H1 (cell line): Measurements from ENCODE around the gene CARM1. TPM values are rescaled to one million over a fixed set of nuclear protein-coding genes. Genes with fewer than 3 reads are reported as not detected.

Experiments
- CTCF ChIA-PET: fragments of 300-600 bp; sonication (Branson Sonifier 250); formaldehyde crosslinking; loops from one replicate; lab custom pipeline; 2021; ENCODE audit not compliant: partially characterized antibody; lab: Charles Lee
- POLR2A ChIA-PET: fragments of 300-600 bp; sonication (Branson Sonifier 250); formaldehyde crosslinking; loops from one replicate; lab custom pipeline; 2021; ENCODE audit warnings: inconsistent platforms; ENCODE audit not compliant: partially characterized antibody; lab: Charles Lee
- DNase-seq, 2 experiments: peaks; one replicate each; pipeline versions ENCODE4 v3.0.0 to v3.0.0-alpha.2; 2010 to 2022; ENCODE audit warnings: low spot score in 2 of 2, low read depth in 1 of 2, mixed read lengths in 1 of 2
- FAIRE-seq: peaks from 2 replicates; lab custom pipeline; 2011; peaks lifted over from hg19 to GRCh38; lab: Jason Lieb, UNC
- H2AFZ ChIP-seq: 2 replicates; pipeline ENCODE4 v1.8.1; 2012; ENCODE audit warnings: low read length, inconsistent platforms
- H2AK5ac ChIP-seq: 2 replicates; pipeline ENCODE4 v1.6.1; 2013; ENCODE audit warnings: low read depth, low read length
- H2BK120ac ChIP-seq: replicated peaks from 2 replicates; pipeline ENCODE3; 2013; ENCODE audit warnings: low read depth, low read length, inconsistent platforms
- H2BK12ac ChIP-seq: 2 replicates; pipeline ENCODE4 v1.6.1; 2013; ENCODE audit warnings: low read depth, low read length
- H2BK15ac ChIP-seq: 2 replicates; pipeline ENCODE4 v1.6.1; 2013; ENCODE audit warnings: low read length
- H2BK20ac ChIP-seq: 2 replicates; pipeline ENCODE4 v1.6.1; 2013; ENCODE audit warnings: low read length
- H2BK5ac ChIP-seq: 2 replicates; pipeline ENCODE4 v1.6.1; 2013; ENCODE audit warnings: low read depth, low read length
- H3K14ac ChIP-seq: 2 replicates; pipeline ENCODE4 v1.6.1; 2013; ENCODE audit warnings: inconsistent platforms; ENCODE audit not compliant: insufficient read length
- H3K18ac ChIP-seq: 2 replicates; pipeline ENCODE4 v1.6.1; 2013; ENCODE audit warnings: low read length; ENCODE audit errors: extremely low read depth
- H3K23ac ChIP-seq: 2 replicates; pipeline ENCODE4 v1.6.1; 2013; ENCODE audit warnings: inconsistent platforms; ENCODE audit not compliant: insufficient read length
- H3K23me2 ChIP-seq: 2 replicates; pipeline ENCODE4 v1.6.1; 2013; ENCODE audit warnings: low read depth, low read length
- H3K27ac ChIP-seq: 2 replicates; pipeline ENCODE4 v1.6.1; 2011; ENCODE audit warnings: low read depth, low read length, inconsistent platforms
- H3K27me3 ChIP-seq, 4 experiments: replicated peaks in 1 of 4; 1 replicate in 1 of 4; 2 replicates in 3 of 4; pipeline versions ENCODE4 v1.6.1 to v1.8.1; 2011 to 2013; ENCODE audit warnings: low read length in 3 of 4, mild to moderate bottlenecking in 3 of 4, inconsistent platforms in 2 of 4, mixed read lengths in 2 of 4, moderate library complexity in 1 of 4; ENCODE audit not compliant: control insufficient read depth in 3 of 4, insufficient read depth in 3 of 4; ENCODE audit errors: extremely low read depth in 1 of 4
- H3K36me3 ChIP-seq, 4 experiments: 2 replicates each; pipeline versions ENCODE4 v1.6.1 to v1.8.1; 2011 to 2013; ENCODE audit warnings: mild to moderate bottlenecking in 4 of 4, low read length in 3 of 4, moderate library complexity in 2 of 4, control low read depth in 1 of 4, inconsistent platforms in 1 of 4; ENCODE audit not compliant: insufficient read depth in 4 of 4, control insufficient read depth in 2 of 4
- H3K4ac ChIP-seq: replicated peaks from 2 replicates; pipeline ENCODE3; 2013; ENCODE audit warnings: low read length, low read depth, mixed read lengths, inconsistent platforms; ENCODE audit not compliant: insufficient read length
- H3K4me1 ChIP-seq, 4 experiments: replicated peaks in 1 of 4; 1 replicate in 1 of 4; 2 replicates in 3 of 4; pipeline versions ENCODE4 v1.6.1 to v1.8.1; 2011 to 2013; ENCODE audit warnings: low read length in 3 of 4, inconsistent platforms in 2 of 4, mixed read lengths in 1 of 4; ENCODE audit not compliant: insufficient read depth in 4 of 4, control insufficient read depth in 3 of 4
- H3K4me2 ChIP-seq, 2 experiments: 2 replicates each; pipeline versions ENCODE4 v1.6.1 to v1.8.1; 2011 to 2013; ENCODE audit warnings: low read depth in 2 of 2, low read length in 2 of 2, control low read depth in 1 of 2, inconsistent platforms in 1 of 2, mild to moderate bottlenecking in 1 of 2; ENCODE audit not compliant: insufficient read depth in 1 of 2
- H3K4me3 ChIP-seq, 4 experiments: fragments of 200-600, 300-600 bp in 1 of 4; sonication (generic), shearing (Covaris generic), sonication (Bioruptor Twin) in 1 of 4; 2 replicates each; pipeline versions ENCODE4 v1.5.1 to v1.8.1; 2011 to 2016; ENCODE audit warnings: low read length in 4 of 4, low read depth in 3 of 4, control low read depth in 2 of 4, inconsistent platforms in 2 of 4, mild to moderate bottlenecking in 2 of 4, mixed read lengths in 1 of 4, moderate library complexity in 1 of 4; ENCODE audit not compliant: insufficient read depth in 2 of 4; ENCODE audit errors: extremely low read depth in 1 of 4
- H3K56ac ChIP-seq: replicated peaks from 2 replicates; pipeline ENCODE3; 2013; ENCODE audit warnings: low read depth, mild to moderate bottlenecking, mixed read lengths, low read length, inconsistent platforms; ENCODE audit not compliant: insufficient read length
- H3K79me1 ChIP-seq: 2 replicates; pipeline ENCODE4 v1.6.1; 2013; ENCODE audit warnings: low read depth, low read length, control low read depth
- H3K79me2 ChIP-seq, 2 experiments: 2 replicates each; pipeline versions ENCODE4 v1.6.1 to v1.8.1; 2012 to 2013; ENCODE audit warnings: low read length in 2 of 2, mild to moderate bottlenecking in 2 of 2, inconsistent platforms in 1 of 2; ENCODE audit not compliant: insufficient read depth in 2 of 2, control insufficient read depth in 1 of 2
- H3K9ac ChIP-seq, 4 experiments: replicated peaks in 1 of 4; 1 replicate in 1 of 4; 2 replicates in 3 of 4; pipeline versions ENCODE4 v1.6.1 to v1.8.1; 2011 to 2013; ENCODE audit warnings: low read depth in 3 of 4, low read length in 3 of 4, control low read depth in 2 of 4, mild to moderate bottlenecking in 2 of 4, moderate library complexity in 2 of 4, inconsistent platforms in 1 of 4; ENCODE audit errors: extremely low read depth in 1 of 4
- H3K9me3 ChIP-seq, 2 experiments: 2 replicates each; pipeline versions ENCODE4 v1.6.1 to v1.8.1; 2012 to 2013; ENCODE audit warnings: mild to moderate bottlenecking in 2 of 2, moderate library complexity in 2 of 2, control low read depth in 1 of 2, inconsistent platforms in 1 of 2, low read depth in 1 of 2, low read length in 1 of 2, mixed read lengths in 1 of 2; ENCODE audit not compliant: insufficient read depth in 2 of 2
- H4K20me1 ChIP-seq, 2 experiments: replicated peaks in 1 of 2; 2 replicates each; pipeline versions ENCODE3 to v1.8.1; 2011 to 2013; ENCODE audit warnings: inconsistent platforms in 2 of 2, low read length in 2 of 2, mild to moderate bottlenecking in 1 of 2; ENCODE audit not compliant: insufficient read depth in 2 of 2, control insufficient read depth in 1 of 2
- H4K5ac ChIP-seq: 2 replicates; pipeline ENCODE4 v1.6.1; 2013; ENCODE audit warnings: low read length, low read depth, mixed read lengths, inconsistent platforms; ENCODE audit not compliant: insufficient read length
- H4K8ac ChIP-seq: 2 replicates; pipeline ENCODE4 v1.8.0; 2013; ENCODE audit warnings: mild to moderate bottlenecking, moderate library complexity, low read length, inconsistent platforms; ENCODE audit not compliant: insufficient read depth; ENCODE audit errors: extremely low read depth
- H4K91ac ChIP-seq: replicated peaks from 2 replicates; pipeline ENCODE3; 2013; ENCODE audit warnings: low read length, mixed read lengths, inconsistent platforms; ENCODE audit not compliant: insufficient read length
- ASH2L ChIP-seq: fragments of 200-600, 300-600 bp; sonication (generic); IDR thresholded peaks from one replicate; pipeline ENCODE4 v1.7.1; 2017; ENCODE audit warnings: low read length
- BCL11A ChIP-seq, 2 experiments: IDR thresholded peaks; one replicate each; pipeline ENCODE4 v1.6.1; 2011; ENCODE audit warnings: low read depth in 2 of 2, low read length in 2 of 2, mild to moderate bottlenecking in 2 of 2
- BRCA1 ChIP-seq: IDR thresholded peaks from 2 replicates; pipeline ENCODE4 v1.6.1; 2012; ENCODE audit warnings: low read depth, low read length, improper control_type of control experiment
- JUN ChIP-seq: IDR thresholded peaks from 2 replicates; pipeline ENCODE4 v1.6.1; 2011; ENCODE audit warnings: low read depth, mild to moderate bottlenecking, improper control_type of control experiment, low read length
- RBBP5 ChIP-seq: IDR thresholded peaks from 2 replicates; pipeline ENCODE4 v1.7.1; 2012; ENCODE audit warnings: low read depth, mild to moderate bottlenecking, inconsistent platforms, low read length, moderate library complexity, borderline replicate concordance
- SIRT6 ChIP-seq: IDR thresholded peaks from one replicate; pipeline ENCODE4 v1.7.1; 2012; ENCODE audit warnings: low read length, inconsistent platforms
- TAF1 ChIP-seq: IDR thresholded peaks from 2 replicates; pipeline ENCODE4 v1.6.1; 2011; ENCODE audit warnings: mild to moderate bottlenecking, low read depth, low read length
- WGBS, 2 experiments: shearing (Covaris generic) in 1 of 2; methylation state at CpG; one replicate each; pipeline versions ENCODE4 v1.1.6 to v1.1.7; 2013 to 2015; ENCODE audit warnings: low lambda C conversion rate in 2 of 2, mixed read lengths in 2 of 2, inconsistent platforms in 1 of 2, low coverage in 1 of 2, missing lambda C conversion rate in 1 of 2; ENCODE audit not compliant: insufficient replicate concordance in 2 of 2, insufficient coverage in 1 of 2, insufficient read length in 1 of 2; ENCODE audit errors: extremely low coverage in 1 of 2, missing lambda C conversion rate in 1 of 2; 5-methylcytosine and 5-hydroxymethylcytosine counted together
- polyA plus RNA-seq, 7 experiments: library from polyadenylated mRNA; depleted of rRNA in 3 of 7; stranded (reverse) in 5 of 7; unstranded in 2 of 7; fragments of >200 nt in 5 of 7; fragments of 200-250 nt in 2 of 7; gene quantifications; 1 replicate in 5 of 7; 2 replicates in 1 of 7; 4 replicates in 1 of 7; pipeline versions ENCODE4 v1.2.1 to v1.2.3, GENCODE V29; 2011 to 2013; ENCODE audit warnings: missing spikeins in 2 of 7, mixed read lengths in 2 of 7
- total RNA-seq: library from RNA; stranded (reverse); fragmentation: NEBNext Ultra II Directional; extraction: Animal tissue kit (Norgen Biotek cat#: 25700); gene quantifications from 2 replicates; pipeline ENCODE4 v1.2.1, GENCODE V29; 2021

The CARM1 gene
- total and polyA plus RNA-seq, 2 of the 8 experiments (the other 6 are each of a cell fraction or from before 2014, with no cell fraction given), result 134 to 164 TPM

GRCh38 chr19:10892256-10892655 lies 20.9 kb downstream of the CARM1 start:
- H3K23ac ChIP-seq, result no peak overlapping the region
- ChIA-PET CTCF (interaction anchor here (0.8 to 5.4 kb wide), 4 partner anchors 10 to 35 kb away, joined by 3 to 29 read pairs (median 4); no protein-coding TSS in a partner anchor), POLR2A (interaction anchor here (0.8 to 6.8 kb wide), 4 partner anchors 13 to 28 kb away, joined by 3 to 72 read pairs (median 4); no protein-coding TSS in a partner anchor)
- H4K5ac ChIP-seq, result no peak overlapping the region
- H2BK15ac ChIP-seq, result no peak overlapping the region
- peak overlapping the region in 1 of 2 experiments; percentile 15; a peak in 1 of 4 replicates for H3K4me2 ChIP-seq
- H3K4me3 ChIP-seq, result no peak overlapping the region
- H2BK120ac ChIP-seq, result no peak overlapping the region
- H2AFZ ChIP-seq, result no peak overlapping the region
- H3K4ac ChIP-seq, result no peak overlapping the region
- peaks cover 2 to 24% of the 10 kb centered on the region in 2 experiments for H4K20me1 ChIP-seq
- 90% methylated on average over 13 of the region's 13 CpGs; no CpG with 5 or more reads in 1 of the 2 experiments for WGBS, 2 experiments
- H3K18ac ChIP-seq, result peak overlapping the region; percentile 29; the same call in 1 of the 2 replicates
- H3K14ac ChIP-seq, result no peak overlapping the region
- no peak overlapping the region for H2AK5ac ChIP-seq
- FAIRE-seq, result no peak
- no peaks in the 10 kb centered on the region for H3K27me3 ChIP-seq
- peaks cover 0 to 74% of the 10 kb centered on the region in 2 experiments; a peak in 2 of 4 replicates for H3K79me2 ChIP-seq
- no peak for DNase-seq
- H3K9ac ChIP-seq, result no peak overlapping the region
- H3K36me3 ChIP-seq, result no peaks in the 10 kb centered on the region
- H3K56ac ChIP-seq, result no peak overlapping the region
- no peak overlapping the region for H2BK20ac ChIP-seq
- H2BK12ac ChIP-seq, result no peak overlapping the region
- no peaks in the 10 kb centered on the region for H3K23me2 ChIP-seq
- H3K79me1 ChIP-seq, result peaks cover 33% of the 10 kb centered on the region
- H4K91ac ChIP-seq, result no peak overlapping the region
- H3K9me3 ChIP-seq, result no peaks in the 10 kb centered on the region
- H3K27ac ChIP-seq, result no peak overlapping the region
- H4K8ac ChIP-seq, result peak overlapping the region; percentile 88
- H2BK5ac ChIP-seq, result no peak overlapping the region
- peaks cover 18 to 49% (median 42%) of the 10 kb centered on the region in 4 experiments for H3K4me1 ChIP-seq
- no peak for TF ChIP-seq TAF1
- TF ChIP-seq RBBP5, result no peak
- no peak for TF ChIP-seq JUN
- TF ChIP-seq ASH2L, result no peak
- TF ChIP-seq BRCA1, result no peak
- no peak for TF ChIP-seq SIRT6
- TF ChIP-seq BCL11A (IDR thresholded peaks at IDR 0.05; ENCODE audit: low read depth in 2 of 2, low read length in 2 of 2), result no peak
